GM18873 (cell line): Measurements from ENCODE around the gene CFAP65.

ENCODE experiments used
- ATAC-seq: cut with Tn5 transposase; IDR thresholded peaks from one replicate; pipeline ENCODE4 v1.9.1; 2021; ENCODE audit warnings: mild to moderate bottlenecking, moderate library complexity, moderate number of reproducible peaks; ENCODE audit not compliant: unreplicated experiment, low FRiP score

The CFAP65 gene

DNA sequence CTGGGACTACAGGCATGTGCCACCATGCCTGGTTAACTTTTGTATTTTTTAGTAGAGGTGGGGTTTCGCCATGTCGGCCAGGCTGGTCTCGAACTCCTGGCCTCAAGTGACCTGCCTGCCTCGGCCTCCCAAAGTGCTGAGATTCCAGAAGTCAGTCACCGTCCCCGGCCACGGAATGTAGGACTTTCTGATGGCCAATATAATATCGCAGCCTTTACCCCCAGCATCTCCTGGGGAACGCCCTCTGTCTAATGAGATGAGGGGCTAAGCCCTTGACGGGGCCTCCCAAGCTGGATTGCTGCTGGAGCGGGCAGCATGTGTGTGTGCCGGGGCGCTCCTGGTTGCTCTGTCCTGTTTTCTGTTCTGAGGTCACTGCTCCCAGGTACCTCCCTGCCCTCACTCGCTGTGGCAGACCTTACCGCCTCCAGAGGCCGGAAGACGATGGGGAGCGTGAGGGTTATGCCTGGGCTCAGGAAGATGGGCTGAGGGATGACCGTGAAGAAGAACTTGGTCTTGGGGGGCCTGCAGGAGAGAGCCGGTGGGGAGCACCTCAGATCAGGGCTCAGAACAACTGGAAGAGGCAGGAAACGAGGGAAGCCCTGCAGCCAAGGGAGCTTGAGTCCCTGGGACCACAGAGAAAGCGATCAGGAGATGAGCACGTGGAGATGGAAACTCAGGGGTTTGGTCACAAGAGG, 9.1 kb downstream of the CFAP65 start:
- ATAC-seq, result no peak

DNA sequence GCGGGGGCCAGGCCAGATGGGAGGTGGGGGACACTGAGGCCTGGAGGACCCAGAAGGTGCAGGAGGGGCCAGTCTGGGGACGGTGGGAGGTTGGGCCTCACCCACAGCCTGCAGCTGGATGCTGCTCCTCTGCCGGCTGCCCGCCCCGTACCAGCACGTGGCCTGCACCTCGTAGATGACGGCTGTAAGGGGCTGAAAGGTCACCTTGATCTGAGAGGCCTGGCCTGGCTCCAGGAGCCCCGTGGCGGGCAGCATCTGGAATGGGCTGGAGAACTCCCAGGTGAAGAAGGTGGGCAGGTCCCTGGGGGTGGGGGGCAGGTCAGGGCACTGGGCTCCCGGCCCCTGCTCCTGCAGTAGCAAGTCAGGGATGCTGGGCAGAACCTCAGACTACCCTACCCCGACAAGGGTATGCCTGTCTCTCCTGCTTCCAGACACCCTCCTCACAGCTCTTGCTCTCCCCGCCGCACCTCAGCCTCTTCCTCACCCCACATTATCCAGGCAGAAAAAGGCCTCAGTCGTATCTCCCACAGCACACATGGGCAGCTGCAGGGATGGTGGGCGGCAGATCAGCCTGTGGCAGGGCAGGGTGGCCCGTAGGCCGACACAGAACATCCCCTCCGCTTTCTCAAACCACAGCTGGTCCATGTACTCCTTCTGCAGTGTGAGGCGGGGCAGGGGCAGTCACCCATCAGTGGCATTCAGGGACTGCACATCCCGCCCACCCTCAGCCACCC, 10.1 kb downstream of the CFAP65 start:
- no peak for ATAC-seq

DNA sequence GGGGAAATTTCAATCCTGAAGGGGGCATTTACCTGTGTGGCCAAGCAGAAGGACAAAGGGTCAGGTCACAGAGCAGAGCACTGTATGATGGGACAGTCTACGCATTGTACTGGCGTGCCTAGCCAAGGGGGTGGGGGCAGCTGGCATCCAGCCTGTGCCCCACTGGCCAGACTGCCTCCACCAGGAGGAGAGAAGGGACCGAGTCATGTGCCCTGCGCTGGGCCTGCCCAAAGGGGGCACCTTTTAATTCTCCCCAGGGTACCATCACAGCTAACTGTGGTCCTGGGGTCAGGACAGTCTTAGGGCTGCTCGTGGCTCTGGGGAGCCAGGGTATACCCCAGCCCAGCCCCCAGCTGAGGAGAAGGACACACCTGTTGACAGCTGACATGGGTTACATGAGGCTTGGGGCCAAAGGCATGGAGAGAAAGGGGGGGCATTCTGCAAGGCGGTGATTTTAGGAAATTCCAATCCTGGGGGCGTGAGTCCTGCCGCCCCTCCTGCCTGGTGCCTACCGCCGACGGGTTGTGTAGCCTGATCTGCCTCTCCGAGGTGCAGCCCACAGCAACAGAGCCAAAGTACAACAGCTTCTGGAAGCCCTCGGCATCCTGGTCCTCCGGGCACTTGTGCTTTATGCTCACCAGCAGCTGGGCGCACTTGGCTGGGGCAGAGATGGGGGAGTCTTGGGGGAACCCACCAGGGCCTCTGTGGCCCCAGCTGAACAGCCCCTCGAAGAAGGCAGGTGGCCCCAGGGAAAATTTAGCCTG, 11.0 kb downstream of the CFAP65 start:
- no peak for ATAC-seq

DNA sequence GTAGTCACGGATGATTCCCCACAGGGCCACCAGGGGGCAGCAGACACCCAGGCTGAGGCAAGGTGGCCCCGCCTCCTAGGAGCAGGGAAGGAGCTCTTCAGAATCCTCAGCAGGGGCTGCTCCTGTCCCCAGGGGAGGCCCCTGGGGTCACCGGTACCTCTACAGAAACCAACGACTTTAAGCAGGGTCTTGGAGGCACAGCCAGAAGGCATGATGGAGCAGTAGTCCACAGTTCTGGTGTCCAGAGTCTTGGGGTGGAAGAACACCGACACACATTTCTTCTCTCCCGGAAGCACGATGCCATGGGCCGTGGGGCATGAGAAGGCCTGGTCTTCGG, 11.5 kb downstream of the CFAP65 start:
- ATAC-seq, result no peak

DNA sequence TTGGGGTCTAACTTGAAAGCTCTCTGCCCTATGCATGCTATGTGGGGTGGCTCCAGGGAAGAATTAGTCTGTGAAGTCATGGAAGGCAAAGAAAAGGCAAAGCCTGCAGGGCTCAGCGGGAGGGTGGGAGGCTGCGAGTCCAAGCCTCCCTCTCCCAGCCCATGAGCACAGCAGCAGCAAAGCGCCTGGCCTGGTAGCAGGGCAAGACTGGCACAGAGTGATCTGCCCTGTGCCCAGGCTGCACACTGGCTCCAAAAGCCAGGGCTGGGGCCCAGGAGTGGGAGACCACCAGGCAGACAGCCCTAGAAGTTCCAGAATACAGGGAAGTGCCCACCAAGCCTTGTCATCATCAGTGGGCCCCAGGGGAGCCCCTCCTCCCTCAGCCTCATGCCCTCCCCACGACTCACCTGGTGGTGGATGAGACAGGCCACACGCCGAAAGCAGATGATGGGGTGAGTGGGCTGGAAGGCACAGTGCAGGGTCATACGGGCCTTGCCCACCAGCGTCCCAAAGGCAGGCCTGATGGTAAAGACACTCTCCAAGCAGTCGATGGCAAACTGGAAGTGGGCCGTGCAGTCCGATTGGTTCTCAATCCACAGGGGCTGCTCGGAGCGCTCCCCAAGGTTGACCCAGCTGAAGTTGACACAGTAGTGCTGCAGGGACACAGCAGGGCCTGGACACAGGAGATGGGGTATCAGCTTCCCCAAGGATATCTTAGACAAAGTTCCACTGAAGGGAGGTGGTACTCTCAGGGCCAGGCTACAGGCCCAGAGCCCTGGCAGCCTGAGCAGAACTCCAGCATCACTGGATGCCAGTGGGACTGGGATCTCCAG, 12.1 kb downstream of the CFAP65 start:
- no peak for ATAC-seq

DNA sequence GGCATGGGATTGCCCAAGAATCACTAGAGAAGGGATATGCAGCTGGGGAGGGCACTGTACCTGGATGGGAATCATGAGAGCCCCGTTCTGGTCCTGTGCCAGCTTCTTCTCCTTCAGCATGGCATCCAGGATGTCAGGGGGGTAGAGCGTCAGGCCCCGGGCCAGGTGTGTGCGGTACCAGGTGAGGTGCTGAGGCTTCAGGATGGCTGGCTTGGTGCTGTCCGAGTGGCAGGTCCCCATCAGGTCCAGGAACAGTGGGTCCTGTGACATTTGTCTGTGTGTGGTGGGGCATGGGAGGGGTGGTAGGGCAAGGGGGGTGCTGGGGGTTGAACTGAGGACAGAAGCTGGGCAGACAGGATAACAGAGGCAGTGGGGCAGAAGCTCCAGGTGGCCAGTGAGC, 13.2 kb downstream of the CFAP65 start:
- ATAC-seq, result no peak

DNA sequence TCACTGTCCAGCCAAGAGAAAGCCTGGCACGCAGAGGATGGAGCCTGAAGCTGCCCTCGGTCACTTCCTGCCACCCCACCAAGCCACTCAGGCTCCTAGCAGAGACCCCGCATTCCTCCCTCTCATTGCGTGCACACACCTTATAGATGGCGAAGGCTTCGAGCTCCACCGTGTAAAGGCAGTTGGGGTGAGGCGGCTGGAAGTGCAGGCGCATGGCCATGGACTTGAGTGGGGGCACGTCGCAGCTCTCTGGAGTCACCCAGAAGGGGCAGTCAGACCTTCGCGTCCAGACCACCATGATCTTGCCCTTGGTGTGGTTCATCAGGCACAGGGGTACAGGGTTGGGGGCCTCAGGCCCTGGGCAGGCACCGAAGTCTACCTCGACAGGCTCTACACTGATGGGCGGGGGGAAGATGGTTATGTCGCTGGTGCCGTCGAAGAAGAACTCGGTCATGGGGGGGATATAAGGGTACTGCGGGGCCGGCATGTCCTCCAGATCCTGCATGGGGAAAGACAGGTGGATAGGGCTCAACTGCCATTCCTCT, 13.7 kb downstream of the CFAP65 start:
- no peak for ATAC-seq

DNA sequence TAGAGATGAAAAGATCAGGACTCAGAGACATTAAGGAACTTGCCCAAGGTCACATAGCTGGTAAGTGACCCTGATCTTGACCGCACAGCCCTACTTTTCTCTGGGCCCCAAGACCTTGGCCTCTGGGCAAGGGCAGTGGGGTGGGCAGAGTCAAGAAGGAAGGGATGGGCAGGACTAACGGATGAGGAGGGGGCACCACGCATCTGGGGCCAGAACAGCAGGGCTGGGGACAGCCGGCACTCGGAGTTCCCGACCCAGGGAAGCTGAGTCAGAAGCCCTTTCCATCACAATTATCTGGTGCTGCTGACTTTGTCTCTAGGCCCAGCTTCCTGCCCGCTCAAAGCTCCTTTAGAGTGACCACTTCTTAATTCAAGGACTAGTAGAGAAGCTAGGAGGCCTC, 14.4 kb downstream of the CFAP65 start:
- no peak for ATAC-seq

DNA sequence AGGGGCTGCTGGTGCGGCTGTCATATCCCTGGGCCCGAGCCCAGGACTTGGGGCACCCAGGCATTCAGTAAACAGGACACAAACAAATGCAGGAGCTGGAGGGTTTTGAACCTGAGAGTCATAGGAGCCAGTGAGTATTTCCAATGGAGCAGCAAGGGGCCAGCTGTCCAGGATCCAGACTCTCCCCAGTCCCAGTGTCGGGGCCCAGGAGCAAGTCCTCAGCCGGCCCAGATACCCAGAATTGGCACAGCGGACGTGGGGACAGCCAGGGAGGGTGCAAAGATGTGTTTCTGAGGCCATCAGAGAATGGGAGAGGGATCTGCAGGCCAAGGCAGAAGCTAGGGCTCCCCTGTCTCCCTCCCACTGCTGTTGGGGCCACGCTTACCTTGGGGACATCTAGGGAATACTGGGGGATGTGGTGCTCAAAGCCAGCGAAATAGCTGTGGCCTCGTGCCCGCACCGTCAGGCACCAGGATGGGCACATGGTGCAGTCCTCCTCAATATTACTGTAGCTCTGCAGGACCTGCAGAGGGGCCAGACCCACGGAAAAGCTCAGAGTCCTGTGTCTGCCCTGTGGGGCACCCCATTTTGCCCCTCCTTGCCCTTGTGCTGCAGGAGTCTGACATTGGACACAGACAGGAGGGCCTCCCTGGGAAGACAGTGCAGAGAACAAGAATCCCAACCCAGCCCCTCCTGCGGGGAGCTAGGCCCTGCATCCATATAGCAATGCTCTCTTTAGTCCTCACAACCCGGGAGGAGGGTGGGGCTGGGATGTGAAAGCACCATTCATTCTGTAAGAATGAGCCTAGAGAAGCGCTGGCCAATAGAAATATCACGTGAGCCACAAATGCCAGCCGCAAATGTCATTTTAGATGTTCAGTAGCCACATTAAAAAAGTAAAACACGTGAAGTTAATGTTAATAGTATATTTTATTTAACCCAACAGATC, 15.4 kb downstream of the CFAP65 start:
- ATAC-seq, result no peak

DNA sequence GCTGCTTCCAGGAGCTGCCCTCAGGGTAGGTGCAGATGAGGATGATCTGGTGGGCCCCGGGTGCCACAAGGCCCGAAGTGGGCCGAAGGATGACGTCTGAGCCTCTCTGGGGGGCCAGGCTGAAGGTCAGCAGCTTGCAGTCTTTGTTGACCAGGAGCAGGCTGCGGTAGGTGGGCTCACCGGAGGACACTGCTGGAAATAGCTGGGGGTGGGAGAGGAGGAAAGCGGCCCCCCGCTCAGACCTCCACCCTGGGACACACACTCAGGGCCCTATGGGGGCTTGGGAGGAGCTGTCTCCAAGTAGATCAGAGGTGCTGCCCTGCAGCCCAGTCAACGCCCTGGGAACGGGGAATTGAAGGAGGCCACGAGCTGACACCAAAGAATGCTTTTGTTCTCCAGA, 17.3 kb downstream of the CFAP65 start:
- ATAC-seq, result no peak

DNA sequence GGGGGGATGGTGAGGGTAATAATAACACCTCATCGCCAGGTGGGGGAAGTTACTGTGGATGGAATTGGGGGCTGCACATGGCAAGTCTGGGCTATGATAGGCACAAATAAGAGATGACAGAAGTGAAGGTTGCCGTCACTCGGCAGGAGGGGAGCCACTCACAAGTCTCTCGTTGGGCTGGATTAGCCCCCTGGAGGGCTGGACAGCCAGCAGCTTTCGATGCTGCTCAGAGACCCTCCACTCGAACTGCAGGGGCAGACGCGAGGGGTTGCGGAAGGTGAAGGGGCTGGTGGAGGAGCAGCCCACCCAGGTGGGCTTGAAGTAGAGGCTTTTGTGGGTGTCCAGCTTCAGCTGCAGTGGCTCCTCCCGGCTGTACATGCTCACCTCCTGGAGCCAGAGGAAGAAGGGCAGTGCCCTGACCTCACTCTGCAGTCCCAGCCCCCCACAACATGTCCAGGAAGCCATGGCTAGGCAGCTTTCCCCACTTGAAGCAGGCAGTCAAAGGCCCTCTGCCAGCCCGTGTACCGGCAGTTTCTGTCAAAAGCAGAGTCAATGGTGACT, 18.2 kb downstream of the CFAP65 start:
- no peak for ATAC-seq

DNA sequence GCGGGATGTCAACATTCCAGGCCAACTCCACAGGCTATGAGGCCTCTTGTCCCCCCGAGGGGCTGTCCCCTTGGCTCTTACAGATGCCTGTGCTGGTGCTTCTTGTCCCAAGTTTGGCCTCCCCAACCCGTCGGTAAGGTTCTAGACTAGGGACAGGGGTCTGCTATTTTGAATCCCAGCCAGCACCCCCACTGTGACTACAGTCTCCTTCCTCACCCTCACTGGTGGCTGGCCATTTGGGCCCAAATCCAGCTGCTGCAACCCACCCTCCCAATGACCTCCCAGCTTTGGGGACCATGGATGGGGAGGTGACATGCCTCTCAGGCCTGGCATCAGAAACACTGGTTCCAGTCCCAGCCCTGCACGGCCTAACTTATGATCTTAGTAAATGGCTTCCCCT, 18.7 kb downstream of the CFAP65 start:
- no peak for ATAC-seq

DNA sequence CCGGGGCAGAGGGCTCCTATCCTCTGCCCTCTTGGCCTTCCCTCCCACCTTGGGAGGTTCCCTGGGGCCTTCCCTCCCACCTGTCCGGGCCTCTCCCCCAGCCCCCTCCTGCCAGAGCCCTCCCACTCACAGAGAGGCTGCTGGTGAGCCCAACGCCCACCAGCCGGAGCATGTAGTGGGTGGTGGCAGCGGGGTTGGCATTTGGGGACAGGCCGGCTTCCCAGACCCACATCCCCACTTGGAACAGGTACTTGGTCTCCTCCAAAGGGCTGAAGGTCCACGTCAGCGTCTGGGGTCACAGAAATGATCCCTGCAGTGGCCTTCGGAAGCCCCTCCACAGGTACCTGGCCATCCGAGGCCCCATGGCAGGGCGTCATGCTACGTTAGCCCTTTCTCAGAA, 19.3 kb downstream of the CFAP65 start:
- no peak for ATAC-seq

DNA sequence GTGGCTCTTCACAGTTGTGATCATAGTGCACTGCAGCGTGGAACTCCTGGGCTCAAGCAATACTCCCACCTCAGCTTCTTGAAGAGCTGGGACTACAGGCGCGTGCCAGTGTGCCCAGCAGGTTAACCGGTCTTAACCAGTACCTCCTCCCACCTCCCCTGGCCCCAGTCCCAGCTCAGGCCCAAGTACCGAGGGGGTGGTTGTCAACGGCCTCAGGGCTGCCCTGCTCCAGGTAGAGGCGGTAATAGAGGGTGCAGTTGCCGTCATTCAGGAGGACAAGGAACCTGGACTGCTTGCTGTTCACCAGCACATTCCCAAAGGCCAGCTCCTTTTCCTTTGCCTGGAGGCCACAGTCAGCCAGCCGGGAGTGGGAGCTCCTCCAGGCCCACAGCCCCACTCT, 19.7 kb downstream of the CFAP65 start:
- ATAC-seq, result no peak

DNA sequence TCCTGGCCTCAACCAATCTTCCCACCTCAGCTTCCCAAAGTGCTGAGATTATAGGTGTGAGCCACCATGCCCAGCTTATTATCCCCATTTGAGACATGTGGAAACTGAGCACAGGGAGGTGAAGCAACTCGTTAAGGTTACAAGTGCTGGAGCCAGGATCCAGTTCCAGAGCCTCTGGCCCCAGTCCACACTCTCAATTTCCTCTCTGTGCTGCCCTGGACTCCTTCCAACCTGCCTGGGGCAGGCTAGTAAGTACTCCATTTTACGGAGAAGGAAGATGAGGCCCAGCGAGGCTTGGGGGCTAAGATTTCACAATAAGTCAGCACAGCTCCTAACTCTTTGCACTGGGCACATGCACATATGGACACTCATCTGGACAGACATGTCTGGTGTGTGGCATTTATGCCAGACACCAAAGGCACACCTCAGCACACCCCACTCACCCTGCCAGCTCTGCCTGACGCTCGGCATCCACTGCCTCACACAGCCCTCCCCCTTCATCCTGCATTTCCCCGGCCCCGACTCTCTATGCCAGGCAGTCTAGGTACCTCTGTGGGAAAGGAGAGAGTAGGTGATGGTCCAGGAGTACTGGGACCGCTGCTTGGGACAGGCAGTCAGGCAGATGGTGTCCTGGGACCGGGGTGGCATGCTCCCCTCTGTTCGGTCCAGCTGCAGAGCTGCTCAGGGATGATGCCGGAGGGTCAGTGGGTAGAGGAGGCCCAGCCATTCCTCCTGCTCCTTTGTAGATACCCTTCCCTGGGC, 20.5 kb downstream of the CFAP65 start:
- no peak for ATAC-seq

DNA sequence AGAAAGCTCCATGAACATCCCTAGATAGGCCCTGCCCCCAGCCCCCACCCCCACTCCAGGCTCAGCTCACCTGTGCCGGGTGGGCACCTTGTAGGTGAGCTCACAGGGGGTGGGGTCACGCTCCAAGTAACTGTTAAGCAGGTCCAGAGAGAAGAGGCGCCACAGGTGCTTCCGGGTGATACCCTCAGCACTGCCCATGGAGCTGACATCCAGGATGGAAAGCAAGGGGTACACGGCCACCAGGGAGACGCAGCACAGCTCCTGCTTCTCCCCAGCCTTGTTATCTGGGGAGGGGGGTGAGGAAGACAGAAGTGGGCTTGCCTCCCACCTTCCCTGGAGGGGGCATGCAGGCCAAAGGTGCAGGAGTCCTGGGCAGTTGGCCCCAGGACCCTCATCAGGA, 21.9 kb downstream of the CFAP65 start:
- no peak for ATAC-seq

DNA sequence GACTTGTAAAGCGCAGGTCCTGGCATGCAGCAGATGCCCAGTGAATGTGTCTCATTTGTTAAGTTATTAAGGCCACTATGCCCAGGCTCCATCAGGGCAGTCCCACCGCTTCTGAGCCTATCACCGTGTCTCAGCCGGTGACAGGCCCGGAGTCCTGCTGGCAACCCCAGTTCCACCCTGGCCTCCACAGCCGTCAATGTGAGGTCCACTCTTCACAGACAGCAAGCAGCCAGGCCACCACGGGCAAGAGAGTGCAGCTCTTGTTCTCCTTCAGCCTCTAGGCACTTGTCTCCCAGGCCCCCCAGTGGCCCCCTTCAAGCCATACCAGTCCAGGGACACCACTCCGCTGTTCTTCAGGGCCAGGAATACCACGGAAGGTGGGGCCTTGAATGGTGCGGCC, 22.6 kb downstream of the CFAP65 start:
- no peak for ATAC-seq

DNA sequence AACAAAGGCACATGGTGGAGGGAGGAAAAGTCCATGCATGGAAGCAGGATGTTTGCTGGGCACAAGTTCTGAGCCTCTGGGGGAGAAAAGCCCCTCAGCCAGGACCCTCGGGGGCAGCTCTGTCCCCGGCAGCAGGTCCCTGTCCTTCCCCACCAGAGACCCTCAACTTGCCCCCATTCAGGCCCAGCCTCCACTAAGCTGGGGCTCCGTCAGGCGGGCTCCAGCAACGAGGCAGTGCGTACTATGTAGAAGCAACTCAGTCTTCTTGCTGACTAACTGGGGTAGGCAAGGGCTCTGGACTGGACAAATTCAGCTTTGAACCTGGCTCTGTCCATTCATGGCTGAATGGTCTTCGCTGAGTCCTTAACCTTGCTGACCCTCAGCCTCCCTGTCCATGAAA, 23.0 kb downstream of the CFAP65 start:
- ATAC-seq, result no peak
